ENCODE measurements around the gene SH3TC1.

- TF ChIP-seq EP300 (IDR thresholded peaks at IDR 0.05) (no peak), CTCF (IDR thresholded peaks at IDR 0.05) (no peak), POLR2A (IDR thresholded peaks at IDR 0.05) (no peak)
Observed at GRCh38 chr4:8244001-8244757, 45.1 kb downstream of the SH3TC1 start.
